HepG2 (cell line): Measurements from ENCODE around the gene MALT1. TPM values are rescaled to one million over a fixed set of nuclear protein-coding genes. Genes with fewer than 3 reads are reported as not detected.

ENCODE experiments used
- ETV6 ChIP-seq: sonication (generic); formaldehyde crosslinking; conservative IDR thresholded peaks from 2 replicates; pipeline ENCODE4 v1.4.0; 2020; ENCODE audit warnings: missing genetic modification reagents
- FLYWCH1 ChIP-seq: sonication (generic); formaldehyde crosslinking; IDR thresholded peaks from 2 replicates; pipeline ENCODE4 v1.8.1; 2023; ENCODE audit warnings: mild to moderate bottlenecking, missing genetic modification reagents
- HHEX ChIP-seq: IDR thresholded peaks from 2 replicates; pipeline ENCODE4 v1.6.1; 2016; ENCODE audit warnings: control low read depth
- KDM3A ChIP-seq: IDR thresholded peaks from 2 replicates; pipeline ENCODE4 v1.6.1; 2018; ENCODE audit warnings: low read depth, missing compliant biosample characterization
- MYNN ChIP-seq: sonication (generic); formaldehyde crosslinking; IDR thresholded peaks from 2 replicates; pipeline ENCODE4 v1.4.0; 2020; ENCODE audit warnings: mild to moderate bottlenecking, low read depth, missing genetic modification reagents
- PHF21A ChIP-seq: sonication (generic); formaldehyde crosslinking; IDR thresholded peaks from 2 replicates; pipeline ENCODE4 v1.5.0; 2020; ENCODE audit warnings: mild to moderate bottlenecking, missing genetic modification reagents
- PHF8 ChIP-seq: sonication (generic); formaldehyde crosslinking; IDR thresholded peaks from 2 replicates; pipeline ENCODE4 v1.5.0; 2020; ENCODE audit warnings: missing genetic modification reagents
- POLR2G ChIP-seq: fragments of 200-400 bp; formaldehyde crosslinking; IDR thresholded peaks from 2 replicates; pipeline ENCODE4 v1.6.1; 2018; ENCODE audit warnings: mild to moderate bottlenecking, low read depth, low read length, moderate library complexity
- RBAK ChIP-seq: sonication (generic); formaldehyde crosslinking; IDR thresholded peaks from 2 replicates; pipeline ENCODE4 v1.5.1; 2020; ENCODE audit warnings: mild to moderate bottlenecking, missing genetic modification reagents
- SMC3 ChIP-seq: IDR thresholded peaks from 2 replicates; pipeline ENCODE4 v1.6.1; 2011; ENCODE audit warnings: low read length, improper control_type of control experiment
- SNAPC2 ChIP-seq: sonication (generic); formaldehyde crosslinking; IDR thresholded peaks from 2 replicates; pipeline ENCODE4 v1.8.1; 2022; ENCODE audit warnings: mild to moderate bottlenecking, missing genetic modification reagents
- SSRP1 ChIP-seq: IDR thresholded peaks from 2 replicates; pipeline ENCODE4 v1.6.1; 2016; ENCODE audit warnings: control low read depth
- TMF1 ChIP-seq: sonication (generic); formaldehyde crosslinking; IDR thresholded peaks from 2 replicates; pipeline ENCODE4 v1.8.1; 2022; ENCODE audit warnings: low read depth, missing genetic modification reagents
- XRCC5 ChIP-seq: fragments of 200-400 bp; formaldehyde crosslinking; optimal IDR thresholded peaks from 2 replicates; pipeline ENCODE3; 2017; ENCODE audit warnings: mild to moderate bottlenecking, low read length
- ZBTB42 ChIP-seq: sonication (generic); formaldehyde crosslinking; IDR thresholded peaks from 2 replicates; pipeline ENCODE4 v1.5.0; 2020; ENCODE audit warnings: mild to moderate bottlenecking, missing genetic modification reagents
- ZBTB46 ChIP-seq: sonication (generic); formaldehyde crosslinking; IDR thresholded peaks from 2 replicates; pipeline ENCODE4 v1.4.0; 2020; ENCODE audit warnings: mild to moderate bottlenecking, missing genetic modification reagents, borderline replicate concordance
- ZFP62 ChIP-seq: sonication (generic); formaldehyde crosslinking; IDR thresholded peaks from 2 replicates; pipeline ENCODE4 v1.4.0; 2020; ENCODE audit warnings: missing genetic modification reagents
- ZNF282 ChIP-seq: fragments of 450-650 bp; IDR thresholded peaks from 2 replicates; pipeline ENCODE4 v1.6.1; 2018; ENCODE audit not compliant: partially characterized antibody
- ZNF3 ChIP-seq: IDR thresholded peaks from 2 replicates; pipeline ENCODE4 v1.7.0; 2017; ENCODE audit warnings: inconsistent platforms
- ZNF30 ChIP-seq: sonication (generic); formaldehyde crosslinking; IDR thresholded peaks from 2 replicates; pipeline ENCODE4 v1.5.0; 2020; ENCODE audit warnings: mild to moderate bottlenecking, missing genetic modification reagents
- ZNF530 ChIP-seq: sonication (generic); formaldehyde crosslinking; IDR thresholded peaks from 2 replicates; pipeline ENCODE4 v1.5.0; 2020; ENCODE audit warnings: low read depth, mild to moderate bottlenecking, missing genetic modification reagents
- ZNF558 ChIP-seq: sonication (generic); formaldehyde crosslinking; IDR thresholded peaks from 2 replicates; pipeline ENCODE4 v1.9.0; 2022; ENCODE audit warnings: mild to moderate bottlenecking, missing genetic modification reagents, borderline replicate concordance
- ZNF691 ChIP-seq: sonication (generic); formaldehyde crosslinking; IDR thresholded peaks from 2 replicates; pipeline ENCODE4 v1.4.0; 2020; ENCODE audit warnings: missing genetic modification reagents, low read depth, mild to moderate bottlenecking, borderline replicate concordance
- ZSCAN12 ChIP-seq: sonication (generic); formaldehyde crosslinking; IDR thresholded peaks from 2 replicates; pipeline ENCODE4 v1.9.0; 2021; ENCODE audit warnings: mild to moderate bottlenecking, missing genetic modification reagents
- polyA plus RNA-seq, 8 experiments: library from polyadenylated mRNA; depleted of rRNA in 3 of 8; stranded (reverse) in 7 of 8; unstranded in 1 of 8; fragments of >200 nt; fragmentation: Illumina TruSeq in 4 of 8; extraction: Trizol in 4 of 8; gene quantifications; 2 replicates each; pipeline versions ENCODE4 v1.2.1 to v1.2.3, GENCODE V29; 2011 to 2016; ENCODE audit warnings: low read depth in 4 of 8, missing spikeins in 1 of 8, mixed read lengths in 1 of 8; ENCODE audit not compliant: insufficient read depth in 1 of 8
- total RNA-seq, 5 experiments: library from RNA; depleted of rRNA; stranded (reverse); fragments of >200 nt; fragmentation: Illumina TruSeq; extraction: Trizol; gene quantifications; 2 replicates each; pipeline ENCODE4 v1.2.3, GENCODE V29; 2016; ENCODE audit warnings: low read depth in 1 of 5
- TF ChIP-seq, protein P1 (sequence below): sonication (generic); formaldehyde crosslinking; IDR thresholded peaks from 2 replicates; pipeline ENCODE4 v1.4.0; 2020; ENCODE audit warnings: missing genetic modification reagents
- TF ChIP-seq, protein P2 (sequence below): sonication (generic); formaldehyde crosslinking; IDR thresholded peaks from 2 replicates; pipeline ENCODE4 v1.4.0; 2020; ENCODE audit warnings: missing genetic modification reagents
- TF ChIP-seq, protein P3 (sequence below): IDR thresholded peaks from 2 replicates; pipeline ENCODE4 v1.6.1; 2016; ENCODE audit warnings: low read depth, control low read depth

MALT1 gene
- total and polyA plus RNA-seq, 2 of the 13 experiments (the other 11 are each of a cell fraction or from before 2014, with no cell fraction given) = 43.9 to 89.0 TPM

- TF ChIP-seq FLYWCH1 (CRISPR knock-in tag) = peak; percentile 86
- no peak for TF ChIP-seq PHF21A (CRISPR knock-in tag)
- no peak; the same call in 1 of the 2 replicates for TF ChIP-seq KDM3A (CRISPR knock-in tag)
- TF ChIP-seq XRCC5 = no peak
- no peak for TF ChIP-seq ZBTB42 (CRISPR knock-in tag)
- no peak for TF ChIP-seq ZBTB46 (CRISPR knock-in tag)
- no peak for TF ChIP-seq MYNN (CRISPR knock-in tag)
- no peak for TF ChIP-seq ZNF691 (CRISPR knock-in tag)
- no peak for TF ChIP-seq SMC3
- TF ChIP-seq ZNF282 = no peak
- TF ChIP-seq HHEX (CRISPR knock-in tag) = no peak
- no peak for TF ChIP-seq ZNF30 (CRISPR knock-in tag)
- no peak for TF ChIP-seq ZNF530 (CRISPR knock-in tag)
- TF ChIP-seq, protein P1, sequence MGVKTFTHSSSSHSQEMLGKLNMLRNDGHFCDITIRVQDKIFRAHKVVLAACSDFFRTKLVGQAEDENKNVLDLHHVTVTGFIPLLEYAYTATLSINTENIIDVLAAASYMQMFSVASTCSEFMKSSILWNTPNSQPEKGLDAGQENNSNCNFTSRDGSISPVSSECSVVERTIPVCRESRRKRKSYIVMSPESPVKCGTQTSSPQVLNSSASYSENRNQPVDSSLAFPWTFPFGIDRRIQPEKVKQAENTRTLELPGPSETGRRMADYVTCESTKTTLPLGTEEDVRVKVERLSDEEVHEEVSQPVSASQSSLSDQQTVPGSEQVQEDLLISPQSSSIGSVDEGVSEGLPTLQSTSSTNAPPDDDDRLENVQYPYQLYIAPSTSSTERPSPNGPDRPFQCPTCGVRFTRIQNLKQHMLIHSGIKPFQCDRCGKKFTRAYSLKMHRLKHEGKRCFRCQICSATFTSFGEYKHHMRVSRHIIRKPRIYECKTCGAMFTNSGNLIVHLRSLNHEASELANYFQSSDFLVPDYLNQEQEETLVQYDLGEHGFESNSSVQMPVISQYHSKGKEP = no peak
- no peak for TF ChIP-seq ZNF3 (CRISPR knock-in tag)
- peak; percentile 77; the same call in 1 of the 2 replicates for TF ChIP-seq ZNF558 (CRISPR knock-in tag)
- no peak for TF ChIP-seq RBAK (CRISPR knock-in tag)
- TF ChIP-seq, protein P2, sequence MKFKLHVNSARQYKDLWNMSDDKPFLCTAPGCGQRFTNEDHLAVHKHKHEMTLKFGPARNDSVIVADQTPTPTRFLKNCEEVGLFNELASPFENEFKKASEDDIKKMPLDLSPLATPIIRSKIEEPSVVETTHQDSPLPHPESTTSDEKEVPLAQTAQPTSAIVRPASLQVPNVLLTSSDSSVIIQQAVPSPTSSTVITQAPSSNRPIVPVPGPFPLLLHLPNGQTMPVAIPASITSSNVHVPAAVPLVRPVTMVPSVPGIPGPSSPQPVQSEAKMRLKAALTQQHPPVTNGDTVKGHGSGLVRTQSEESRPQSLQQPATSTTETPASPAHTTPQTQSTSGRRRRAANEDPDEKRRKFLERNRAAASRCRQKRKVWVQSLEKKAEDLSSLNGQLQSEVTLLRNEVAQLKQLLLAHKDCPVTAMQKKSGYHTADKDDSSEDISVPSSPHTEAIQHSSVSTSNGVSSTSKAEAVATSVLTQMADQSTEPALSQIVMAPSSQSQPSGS = no peak
- 0 out of 2 replicates have a peak, but pooled peaks have one; percentile 3 for TF ChIP-seq SNAPC2 (CRISPR knock-in tag)
- TF ChIP-seq ZFP62 (CRISPR knock-in tag) = no peak
- TF ChIP-seq SSRP1 = no peak
- TF ChIP-seq ETV6 (CRISPR knock-in tag) = no peak
- TF ChIP-seq ZSCAN12 (CRISPR knock-in tag) = no peak
- TF ChIP-seq TMF1 (CRISPR knock-in tag) = 0 out of 2 replicates have a peak, but pooled peaks have one; percentile 8
- TF ChIP-seq PHF8 (CRISPR knock-in tag) = peak; percentile 83
- peak; percentile 82 for TF ChIP-seq POLR2G
- TF ChIP-seq, protein P3, sequence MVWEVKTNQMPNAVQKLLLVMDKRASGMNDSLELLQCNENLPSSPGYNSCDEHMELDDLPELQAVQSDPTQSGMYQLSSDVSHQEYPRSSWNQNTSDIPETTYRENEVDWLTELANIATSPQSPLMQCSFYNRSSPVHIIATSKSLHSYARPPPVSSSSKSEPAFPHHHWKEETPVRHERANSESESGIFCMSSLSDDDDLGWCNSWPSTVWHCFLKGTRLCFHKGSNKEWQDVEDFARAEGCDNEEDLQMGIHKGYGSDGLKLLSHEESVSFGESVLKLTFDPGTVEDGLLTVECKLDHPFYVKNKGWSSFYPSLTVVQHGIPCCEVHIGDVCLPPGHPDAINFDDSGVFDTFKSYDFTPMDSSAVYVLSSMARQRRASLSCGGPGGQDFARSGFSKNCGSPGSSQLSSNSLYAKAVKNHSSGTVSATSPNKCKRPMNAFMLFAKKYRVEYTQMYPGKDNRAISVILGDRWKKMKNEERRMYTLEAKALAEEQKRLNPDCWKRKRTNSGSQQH (CRISPR knock-in tag) = peak; percentile 81; the same call in 1 of the 2 replicates
These were observed at the start of gene MALT1 (continued) for GRCh38 chr18:58671111-58671631.
